Aorta (tissue), 5 donors: ENCODE measurements around the gene TPSB2. TPM values are rescaled to one million over a fixed set of nuclear protein-coding genes. Genes with fewer than 3 reads are reported as not detected.
A peak's percentile ranks its signal among the peaks of the same experiment; 100 is the strongest.
"Not testable (repeated sequence)": the region's sequence is repeated elsewhere in the genome, so short reads cannot be mapped to it uniquely, and the experiment has no call there.

Source experiments
- ATAC-seq: fragments of 200-7000 bp; cut with Tn5 transposase; one replicate; pipeline ENCODE4 v1.9.1; 2022; ENCODE audit warnings: moderate library complexity; ENCODE audit not compliant: low FRiP score
- DNase-seq, 2 donors: peaks; one replicate each; pipeline ENCODE4 v3.0.0-alpha.2; 2020
- H3K27ac ChIP-seq, 2 donors: one replicate each; pipeline ENCODE4 v1.5.1; 2013; ENCODE audit warnings: low read length in 2 of 2, mild to moderate bottlenecking in 2 of 2, moderate library complexity in 2 of 2, control low read depth in 1 of 2, inconsistent platforms in 1 of 2, low read depth in 1 of 2
- H3K27me3 ChIP-seq, 2 donors: one replicate each; pipeline ENCODE4 v1.6.1; 2013; ENCODE audit warnings: control low read depth in 1 of 2, low read length in 1 of 2, mild to moderate bottlenecking in 1 of 2, moderate library complexity in 1 of 2; ENCODE audit not compliant: insufficient read depth in 2 of 2, control insufficient read depth in 1 of 2
- H3K36me3 ChIP-seq, 2 donors: one replicate each; pipeline ENCODE4 v1.6.1; 2013; ENCODE audit warnings: control low read depth in 1 of 2, low read length in 1 of 2, mild to moderate bottlenecking in 1 of 2; ENCODE audit not compliant: insufficient read depth in 2 of 2, control insufficient read depth in 1 of 2
- H3K4me1 ChIP-seq, 2 donors: one replicate each; pipeline ENCODE4 v1.6.1; 2013; ENCODE audit warnings: low read length in 2 of 2, control low read depth in 1 of 2, mild to moderate bottlenecking in 1 of 2, moderate library complexity in 1 of 2; ENCODE audit not compliant: insufficient read depth in 2 of 2, control insufficient read depth in 1 of 2
- H3K4me3 ChIP-seq, 2 donors: one replicate each; pipeline ENCODE4 v1.5.1; 2013; ENCODE audit warnings: low read length in 2 of 2, control low read depth in 1 of 2, mild to moderate bottlenecking in 1 of 2
- H3K9me3 ChIP-seq: one replicate; pipeline ENCODE4 v1.6.1; 2013; ENCODE audit warnings: mild to moderate bottlenecking, low read length; ENCODE audit not compliant: control insufficient read depth
- WGBS, 2 donors: extraction: QIAGEN DNeasy Blood & Tissue Kit; methylation state at CpG; one replicate each; pipeline ENCODE4 v1.1.7; 2013; 5-methylcytosine and 5-hydroxymethylcytosine counted together
- intact Hi-C, 2 donors: fragments of 100-400 bp; cut with DNase I; formaldehyde crosslinking; loops; one replicate each; pipeline versions ENCODE4 v1.14.2 to v1.15.0; 2022
- polyA plus RNA-seq, 2 donors: library from polyadenylated mRNA; stranded (reverse); fragments of 200-250 nt; gene quantifications; one replicate each; pipeline ENCODE4 v1.2.3, GENCODE V29; 2013
- total RNA-seq, 2 donors: library from RNA; stranded (reverse); fragmentation: NEBNext Ultra II Directional; extraction: Animal tissue kit (Norgen Biotek cat#: 25700); gene quantifications; one replicate each; pipeline ENCODE4 v1.2.1, GENCODE V29; 2021
- donor health status: healthy with polysubstance abuse.
- donor health status: Bipolar disorder and iron deficiency.
- donor health status: DM: no; HTN: no; CAD: no.
- donor health status: DM: no; HTN: no; CAD: no.
- donor health status: DM: yes; HTN: yes; CAD: no.

TPSB2 gene
- total and polyA plus RNA-seq, 4 donors, result 4.9 to 51.0 (median 13.9) TPM

- H3K27me3 ChIP-seq, result no peaks in the 10 kb centered on the region
- DNase-seq, result no peak
- intact Hi-C loops, result loop anchor here in 1 of 2 donors (5.0 kb wide), 1 partner anchor 140 kb away; no protein-coding TSS in a partner anchor
- 72 to 80% methylated on average over 19 of the region's 19 CpGs for WGBS, 2 donors
- no peak for ATAC-seq
- H3K27ac ChIP-seq, result no peak overlapping the region
- no peaks in the 10 kb centered on the region for H3K9me3 ChIP-seq
- H3K4me3 ChIP-seq, result no peak overlapping the region
- no peaks in the 10 kb centered on the region for H3K4me1 ChIP-seq
- H3K36me3 ChIP-seq, result no peaks in the 10 kb centered on the region
Measured at GRCh38 chr16:1197237-1197866, 32.6 kb downstream of the TPSB2 start.

- Histone ChIP-seq H3K9me3 (no peaks in the 10 kb centered on the region), H3K4me3 (no peak overlapping the region), H3K27ac (no peak overlapping the region), H3K36me3 (no peaks in the 10 kb centered on the region), H3K4me1 (no peaks in the 10 kb centered on the region), H3K27me3 (no peaks in the 10 kb centered on the region)
- DNase-seq (no peak), ATAC-seq (no peak)
- intact Hi-C loops, result loop anchor here in 1 of 2 donors (5.0 kb wide), 1 partner anchor 139 kb away; no protein-coding TSS in a partner anchor
- 80 to 86% methylated on average over 11 of the region's 11 CpGs for WGBS, 2 donors
Measured at GRCh38 chr16:1196494-1196893, 33.5 kb downstream of the TPSB2 start.

GRCh38 chr16:1195393-1195666 lies 34.7 kb downstream of the TPSB2 start:
- H3K4me3 ChIP-seq, result no peak overlapping the region
- intact Hi-C loops, result loop anchor here in 1 of 2 donors (5.0 kb wide), 1 partner anchor 138 kb away; no protein-coding TSS in a partner anchor
- H3K27ac ChIP-seq, result no peak overlapping the region
- no peaks in the 10 kb centered on the region for H3K36me3 ChIP-seq
- H3K9me3 ChIP-seq, result no peaks in the 10 kb centered on the region
- ATAC-seq (no peak), DNase-seq (no peak)
- H3K4me1 ChIP-seq, result no peaks in the 10 kb centered on the region
- WGBS, 2 donors, result 82 to 87% methylated on average over 12 to 14 of the region's 14 CpGs
- no peaks in the 10 kb centered on the region for H3K27me3 ChIP-seq

- no peaks in the 10 kb centered on the region for H3K27me3 ChIP-seq
- no peaks in the 10 kb centered on the region for H3K9me3 ChIP-seq
- H3K4me3 ChIP-seq, result no peak overlapping the region
- WGBS, 2 donors, result 25 to 32% methylated on average over 42 to 61 of the region's 61 CpGs
- ATAC-seq (no peak), DNase-seq (no peak)
- intact Hi-C loops, result loop anchor here (1.0 to 5.0 kb wide), 2 partner anchors 89 to 138 kb away; no protein-coding TSS in a partner anchor
- no peak overlapping the region for H3K27ac ChIP-seq
- no peaks in the 10 kb centered on the region for H3K36me3 ChIP-seq
- no peaks in the 10 kb centered on the region for H3K4me1 ChIP-seq
Measured at GRCh38 chr16:1194665-1195392, 35.2 kb downstream of the TPSB2 start.

- 75 to 78% methylated on average over 26 to 29 of the region's 29 CpGs for WGBS, 2 donors
- H3K4me1 ChIP-seq, result no peaks in the 10 kb centered on the region
- H3K27ac ChIP-seq, result no peak overlapping the region
- no peaks in the 10 kb centered on the region for H3K9me3 ChIP-seq
- no peaks in the 10 kb centered on the region for H3K36me3 ChIP-seq
- H3K27me3 ChIP-seq, result no peaks in the 10 kb centered on the region
- no peak for DNase-seq
- no peak for ATAC-seq
- no peak overlapping the region for H3K4me3 ChIP-seq
- intact Hi-C loops, result loop anchor here (1.0 to 5.0 kb wide), 2 partner anchors 88 to 137 kb away; no protein-coding TSS in a partner anchor
Measured at GRCh38 chr16:1193825-1194581, 36.0 kb downstream of the TPSB2 start.

- intact Hi-C loops, result loop anchor here in 1 of 2 donors (5.0 kb wide), 1 partner anchor 136 kb away; no protein-coding TSS in a partner anchor
- no peak for ATAC-seq
- 85 to 86% methylated on average over 30 of the region's 30 CpGs for WGBS, 2 donors
- Histone ChIP-seq H3K36me3 (no peaks in the 10 kb centered on the region), H3K27me3 (no peaks in the 10 kb centered on the region), H3K4me3 (no peak overlapping the region), H3K4me1 (no peaks in the 10 kb centered on the region), H3K27ac (no peak overlapping the region), H3K9me3 (no peaks in the 10 kb centered on the region)
- DNase-seq, result no peak
Measured at GRCh38 chr16:1193143-1193824, 36.7 kb downstream of the TPSB2 start.

- intact Hi-C loops, result loop anchor here in 1 of 2 donors (5.0 kb wide), 1 partner anchor 135 kb away; no protein-coding TSS in a partner anchor
- WGBS, 2 donors, result 64 to 75% methylated on average over 9 of the region's 9 CpGs
- DNase-seq, result no peak
- H3K27ac ChIP-seq, result no peak overlapping the region
- ATAC-seq, result peak; percentile 2
- no peaks in the 10 kb centered on the region for H3K36me3 ChIP-seq
- H3K9me3 ChIP-seq, result no peaks in the 10 kb centered on the region
- H3K4me3 ChIP-seq, result no peak overlapping the region
- no peaks in the 10 kb centered on the region for H3K4me1 ChIP-seq
- no peaks in the 10 kb centered on the region for H3K27me3 ChIP-seq
Measured at GRCh38 chr16:1192384-1193073, 37.5 kb downstream of the TPSB2 start.

- intact Hi-C loops, result loop anchor here in 1 of 2 donors (5.0 kb wide), 1 partner anchor 133 kb away; no protein-coding TSS in a partner anchor
- ATAC-seq, H3K4me1 ChIP-seq, DNase-seq, H3K27me3 ChIP-seq, H3K4me3 ChIP-seq, H3K36me3 ChIP-seq, H3K9me3 ChIP-seq, H3K27ac ChIP-seq: not testable (repeated sequence)
- WGBS, 2 donors, result 90 to 92% methylated on average over 11 of the region's 11 CpGs
Measured at GRCh38 chr16:1190789-1191188, 39.2 kb downstream of the TPSB2 start.
